Measurements from ENCODE around the gene CLCN7. TPM values are rescaled to one million over a fixed set of nuclear protein-coding genes. Genes with fewer than 3 reads are reported as not detected.

The CLCN7 gene
- total RNA-seq, 1 experiment from 2014 or later, result 64.0 TPM

DNA sequence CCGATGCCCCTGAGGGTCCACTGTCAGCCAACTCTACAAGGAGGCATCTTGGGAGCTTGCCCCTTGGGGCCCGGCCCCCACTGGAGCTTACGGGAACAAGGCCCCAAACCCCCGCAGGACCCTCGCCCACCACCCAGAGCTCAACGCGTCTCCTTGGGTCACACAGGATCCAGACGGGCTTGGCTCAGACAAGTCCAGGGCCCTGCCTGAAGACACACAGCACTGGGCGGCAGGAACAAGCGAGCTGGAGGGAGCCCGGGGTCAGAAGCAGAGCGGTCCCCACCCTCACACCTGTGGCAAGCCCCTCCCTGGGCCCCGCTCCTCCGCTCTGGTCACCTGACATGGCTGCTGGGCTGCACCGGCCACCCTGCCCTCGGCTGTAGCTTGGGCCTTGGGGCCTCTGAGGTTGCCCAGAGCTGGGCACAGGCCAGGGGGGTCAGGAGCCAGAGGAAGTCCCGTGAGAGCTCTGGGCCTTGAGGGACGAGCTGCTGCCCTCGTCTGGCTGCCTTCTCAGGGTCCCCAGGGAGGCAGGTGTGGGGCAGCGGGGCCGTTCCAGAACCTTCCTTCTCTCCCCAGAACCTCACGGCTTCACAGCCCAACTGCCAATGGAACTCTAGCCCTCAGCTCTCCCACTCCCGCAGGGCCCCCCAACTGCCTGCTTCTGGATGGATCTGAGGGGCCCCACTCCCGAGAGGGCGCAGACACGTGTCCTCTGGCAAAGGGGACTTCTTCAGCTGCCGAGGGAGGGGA is 30.7 kb downstream of the CLCN7 start, which contains the start of gene CCDC154:
Gene CCDC154 (minus strand): TSS at position 577 of the 750 bp plus-strand sequence. CDS start 234 bp downstream, at position 343.
- intact Hi-C loops (cut with micrococcal nuclease), result no loop called here
- H3K4me3 ChIP-seq (replicated peaks in 1 of 2; ENCODE audit: low read depth in 1 of 2, low read length in 2 of 2), result no peak within 1 kb of the TSS
- no peaks in the 10 kb centered on the region for H3K9me3 ChIP-seq (ENCODE audit: control insufficient read depth in 1 of 2, insufficient read depth in 1 of 2, low read depth in 1 of 2, low read length in 2 of 2)
- TF ChIP-seq, protein P1, sequence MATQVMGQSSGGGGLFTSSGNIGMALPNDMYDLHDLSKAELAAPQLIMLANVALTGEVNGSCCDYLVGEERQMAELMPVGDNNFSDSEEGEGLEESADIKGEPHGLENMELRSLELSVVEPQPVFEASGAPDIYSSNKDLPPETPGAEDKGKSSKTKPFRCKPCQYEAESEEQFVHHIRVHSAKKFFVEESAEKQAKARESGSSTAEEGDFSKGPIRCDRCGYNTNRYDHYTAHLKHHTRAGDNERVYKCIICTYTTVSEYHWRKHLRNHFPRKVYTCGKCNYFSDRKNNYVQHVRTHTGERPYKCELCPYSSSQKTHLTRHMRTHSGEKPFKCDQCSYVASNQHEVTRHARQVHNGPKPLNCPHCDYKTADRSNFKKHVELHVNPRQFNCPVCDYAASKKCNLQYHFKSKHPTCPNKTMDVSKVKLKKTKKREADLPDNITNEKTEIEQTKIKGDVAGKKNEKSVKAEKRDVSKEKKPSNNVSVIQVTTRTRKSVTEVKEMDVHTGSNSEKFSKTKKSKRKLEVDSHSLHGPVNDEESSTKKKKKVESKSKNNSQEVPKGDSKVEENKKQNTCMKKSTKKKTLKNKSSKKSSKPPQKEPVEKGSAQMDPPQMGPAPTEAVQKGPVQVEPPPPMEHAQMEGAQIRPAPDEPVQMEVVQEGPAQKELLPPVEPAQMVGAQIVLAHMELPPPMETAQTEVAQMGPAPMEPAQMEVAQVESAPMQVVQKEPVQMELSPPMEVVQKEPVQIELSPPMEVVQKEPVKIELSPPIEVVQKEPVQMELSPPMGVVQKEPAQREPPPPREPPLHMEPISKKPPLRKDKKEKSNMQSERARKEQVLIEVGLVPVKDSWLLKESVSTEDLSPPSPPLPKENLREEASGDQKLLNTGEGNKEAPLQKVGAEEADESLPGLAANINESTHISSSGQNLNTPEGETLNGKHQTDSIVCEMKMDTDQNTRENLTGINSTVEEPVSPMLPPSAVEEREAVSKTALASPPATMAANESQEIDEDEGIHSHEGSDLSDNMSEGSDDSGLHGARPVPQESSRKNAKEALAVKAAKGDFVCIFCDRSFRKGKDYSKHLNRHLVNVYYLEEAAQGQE (IDR thresholded peaks at IDR 0.05; ENCODE audit: low read depth), result no peak
- no peak for TF ChIP-seq POLR2A (IDR thresholded peaks at IDR 0.05; ENCODE audit: borderline replicate concordance, extremely low read depth, insufficient read depth, insufficient read length)
- TF ChIP-seq CEBPB (IDR thresholded peaks at IDR 0.05; ENCODE audit: low read depth), result no peak
- no peak for TF ChIP-seq RAD21 (IDR thresholded peaks at IDR 0.05; ENCODE audit: low read depth)
- no peak for TF ChIP-seq ZNF274 (IDR thresholded peaks at IDR 0.05; ENCODE audit: low read depth, low read length)
- no peak for TF ChIP-seq CBX3 (IDR thresholded peaks at IDR 0.05; ENCODE audit: low read depth)
- TF ChIP-seq FOSL1 (IDR thresholded peaks at IDR 0.05; ENCODE audit: low read depth), result no peak
- TF ChIP-seq, protein P2, sequence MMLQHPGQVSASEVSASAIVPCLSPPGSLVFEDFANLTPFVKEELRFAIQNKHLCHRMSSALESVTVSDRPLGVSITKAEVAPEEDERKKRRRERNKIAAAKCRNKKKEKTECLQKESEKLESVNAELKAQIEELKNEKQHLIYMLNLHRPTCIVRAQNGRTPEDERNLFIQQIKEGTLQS (IDR thresholded peaks at IDR 0.05), result no peak
- TF ChIP-seq SP1 (IDR thresholded peaks at IDR 0.05; ENCODE audit: low read depth), result no peak
- TF ChIP-seq, protein P3, sequence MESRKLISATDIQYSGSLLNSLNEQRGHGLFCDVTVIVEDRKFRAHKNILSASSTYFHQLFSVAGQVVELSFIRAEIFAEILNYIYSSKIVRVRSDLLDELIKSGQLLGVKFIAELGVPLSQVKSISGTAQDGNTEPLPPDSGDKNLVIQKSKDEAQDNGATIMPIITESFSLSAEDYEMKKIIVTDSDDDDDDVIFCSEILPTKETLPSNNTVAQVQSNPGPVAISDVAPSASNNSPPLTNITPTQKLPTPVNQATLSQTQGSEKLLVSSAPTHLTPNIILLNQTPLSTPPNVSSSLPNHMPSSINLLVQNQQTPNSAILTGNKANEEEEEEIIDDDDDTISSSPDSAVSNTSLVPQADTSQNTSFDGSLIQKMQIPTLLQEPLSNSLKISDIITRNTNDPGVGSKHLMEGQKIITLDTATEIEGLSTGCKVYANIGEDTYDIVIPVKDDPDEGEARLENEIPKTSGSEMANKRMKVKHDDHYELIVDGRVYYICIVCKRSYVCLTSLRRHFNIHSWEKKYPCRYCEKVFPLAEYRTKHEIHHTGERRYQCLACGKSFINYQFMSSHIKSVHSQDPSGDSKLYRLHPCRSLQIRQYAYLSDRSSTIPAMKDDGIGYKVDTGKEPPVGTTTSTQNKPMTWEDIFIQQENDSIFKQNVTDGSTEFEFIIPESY (IDR thresholded peaks at IDR 0.05; ENCODE audit: extremely low read depth, insufficient replicate concordance, low read length), result no peak
- TF ChIP-seq YY1 (IDR thresholded peaks at IDR 0.05; ENCODE audit: extremely low read depth, insufficient replicate concordance, low read depth, low read length), result no peak
- no peak for TF ChIP-seq SRF (IDR thresholded peaks at IDR 0.05; ENCODE audit: low read depth)
- TF ChIP-seq, protein P4, sequence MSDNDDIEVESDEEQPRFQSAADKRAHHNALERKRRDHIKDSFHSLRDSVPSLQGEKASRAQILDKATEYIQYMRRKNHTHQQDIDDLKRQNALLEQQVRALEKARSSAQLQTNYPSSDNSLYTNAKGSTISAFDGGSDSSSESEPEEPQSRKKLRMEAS (IDR thresholded peaks at IDR 0.05), result no peak
- TF ChIP-seq JUND (IDR thresholded peaks at IDR 0.05), result no peak
- no peak for TF ChIP-seq ELF1 (IDR thresholded peaks at IDR 0.05; ENCODE audit: borderline replicate concordance, low read depth)
- TF ChIP-seq, protein P5, sequence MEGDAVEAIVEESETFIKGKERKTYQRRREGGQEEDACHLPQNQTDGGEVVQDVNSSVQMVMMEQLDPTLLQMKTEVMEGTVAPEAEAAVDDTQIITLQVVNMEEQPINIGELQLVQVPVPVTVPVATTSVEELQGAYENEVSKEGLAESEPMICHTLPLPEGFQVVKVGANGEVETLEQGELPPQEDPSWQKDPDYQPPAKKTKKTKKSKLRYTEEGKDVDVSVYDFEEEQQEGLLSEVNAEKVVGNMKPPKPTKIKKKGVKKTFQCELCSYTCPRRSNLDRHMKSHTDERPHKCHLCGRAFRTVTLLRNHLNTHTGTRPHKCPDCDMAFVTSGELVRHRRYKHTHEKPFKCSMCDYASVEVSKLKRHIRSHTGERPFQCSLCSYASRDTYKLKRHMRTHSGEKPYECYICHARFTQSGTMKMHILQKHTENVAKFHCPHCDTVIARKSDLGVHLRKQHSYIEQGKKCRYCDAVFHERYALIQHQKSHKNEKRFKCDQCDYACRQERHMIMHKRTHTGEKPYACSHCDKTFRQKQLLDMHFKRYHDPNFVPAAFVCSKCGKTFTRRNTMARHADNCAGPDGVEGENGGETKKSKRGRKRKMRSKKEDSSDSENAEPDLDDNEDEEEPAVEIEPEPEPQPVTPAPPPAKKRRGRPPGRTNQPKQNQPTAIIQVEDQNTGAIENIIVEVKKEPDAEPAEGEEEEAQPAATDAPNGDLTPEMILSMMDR (IDR thresholded peaks at IDR 0.05 in 2 of 3, conservative IDR thresholded peaks at IDR 0.05 in 1 of 3; ENCODE audit: borderline replicate concordance in 1 of 3, insufficient read depth in 1 of 3, low read depth in 2 of 3, low read length in 2 of 3), result no peak
- TF ChIP-seq EGR1 (IDR thresholded peaks at IDR 0.05; ENCODE audit: low read depth), result no peak
- ChIA-PET CTCF (no interaction called here), RAD21 (ENCODE audit: low non-redundant PET in 1 of 2, low total read pairs in 2 of 2, uncharacterized antibody in 2 of 2, unreplicated experiment in 2 of 2) (no interaction called here), POLR2A (no interaction called here)
- DNase-seq (ENCODE audit: low read depth, low spot score) (no peak), ATAC-seq (no peak)
- no peak within 1 kb of the TSS for H3K4me2 ChIP-seq (ENCODE audit: low read length)
- H3K79me2 ChIP-seq (ENCODE audit: insufficient read depth, low read length), result no peaks in the 10 kb centered on the region
- H3K9ac ChIP-seq (ENCODE audit: low read length), result no peak within 1 kb of the TSS
- H3K27me3 ChIP-seq (ENCODE audit: insufficient read depth, low read length), result no peaks in the 10 kb centered on the region
- H4K20me1 ChIP-seq (ENCODE audit: insufficient read depth), result no peaks in the 10 kb centered on the region
- BruUV-seq (replicated peaks), result no TSS peak
- no peak within 1 kb of the TSS for H3K27ac ChIP-seq (ENCODE audit: low read depth, low read length)
- no peaks in the 10 kb centered on the region for H3K36me3 ChIP-seq (ENCODE audit: control insufficient read depth in 1 of 2, insufficient read depth in 2 of 2, low read length in 2 of 2)
- no peaks in the 10 kb centered on the region for H3K9me2 ChIP-seq (ENCODE audit: insufficient read depth)
- no peaks in the 10 kb centered on the region for H3K4me1 ChIP-seq (ENCODE audit: control insufficient read depth in 1 of 2, insufficient read depth in 2 of 2, low read length in 2 of 2)
- H2AFZ ChIP-seq (ENCODE audit: low read depth, low read length, poor library complexity, severe bottlenecking), result no peak within 1 kb of the TSS
